Amniotic epithelial cell (primary cell): Measurements from ENCODE around the gene ARVCF.
"Not testable (repeated sequence)": the region's sequence is repeated elsewhere in the genome, so short reads cannot be mapped to it uniquely, and the experiment has no call there.

ENCODE experiments used
- DNase-seq: peaks from one replicate; pipeline ENCODE4 v3.0.0-alpha.2; 2010; ENCODE audit warnings: low read depth

ARVCF gene

DNA sequence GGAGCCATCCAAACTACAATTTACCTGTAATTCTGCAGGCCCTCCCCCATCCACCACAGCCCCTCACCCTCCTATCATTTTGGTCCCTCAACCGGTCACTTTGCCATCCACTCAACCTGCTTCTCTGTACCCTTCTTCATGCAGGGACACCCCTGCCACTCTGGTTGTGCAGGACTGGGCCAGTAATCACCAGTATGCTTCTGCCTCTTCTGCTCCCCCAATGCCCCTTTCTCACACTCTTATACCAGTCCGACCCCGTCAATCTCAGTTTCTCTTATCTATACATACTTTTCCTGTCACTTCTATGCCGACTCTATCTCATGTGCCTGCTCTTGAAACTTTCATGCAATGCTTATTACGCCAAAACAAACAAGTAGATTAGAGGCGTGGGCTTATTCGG, 80.1 kb downstream of the ARVCF start:
- DNase-seq: no peak

DNA sequence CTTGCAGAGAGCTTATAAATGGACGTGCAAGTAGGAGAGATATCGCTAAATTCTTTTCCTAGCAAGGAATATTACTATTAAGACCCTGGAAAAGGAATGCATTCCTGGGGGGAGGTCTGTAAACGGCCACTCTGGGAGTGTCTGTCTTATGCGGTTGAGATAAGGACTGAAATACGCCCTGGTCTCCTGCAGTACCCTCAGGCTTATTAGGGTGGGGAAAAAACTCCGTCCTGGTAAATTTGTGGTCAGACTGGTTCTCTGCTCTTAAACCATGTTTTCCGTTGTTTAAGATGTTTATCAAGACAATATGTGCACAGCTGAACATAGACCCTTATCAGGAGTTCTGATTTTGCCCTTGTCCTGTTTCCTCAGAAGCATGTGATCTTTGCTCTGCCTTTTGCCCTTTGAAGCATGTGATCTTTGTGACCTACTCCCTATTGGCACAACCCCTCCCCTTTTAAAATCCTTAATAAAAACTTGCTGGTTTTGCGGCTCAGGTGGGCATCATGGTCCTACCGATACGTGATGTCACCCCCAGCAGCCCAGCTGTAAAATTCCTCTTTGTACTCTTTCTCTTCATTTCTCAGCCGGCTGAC, 81.4 kb downstream of the ARVCF start:
- not testable (repeated sequence) for DNase-seq

DNA sequence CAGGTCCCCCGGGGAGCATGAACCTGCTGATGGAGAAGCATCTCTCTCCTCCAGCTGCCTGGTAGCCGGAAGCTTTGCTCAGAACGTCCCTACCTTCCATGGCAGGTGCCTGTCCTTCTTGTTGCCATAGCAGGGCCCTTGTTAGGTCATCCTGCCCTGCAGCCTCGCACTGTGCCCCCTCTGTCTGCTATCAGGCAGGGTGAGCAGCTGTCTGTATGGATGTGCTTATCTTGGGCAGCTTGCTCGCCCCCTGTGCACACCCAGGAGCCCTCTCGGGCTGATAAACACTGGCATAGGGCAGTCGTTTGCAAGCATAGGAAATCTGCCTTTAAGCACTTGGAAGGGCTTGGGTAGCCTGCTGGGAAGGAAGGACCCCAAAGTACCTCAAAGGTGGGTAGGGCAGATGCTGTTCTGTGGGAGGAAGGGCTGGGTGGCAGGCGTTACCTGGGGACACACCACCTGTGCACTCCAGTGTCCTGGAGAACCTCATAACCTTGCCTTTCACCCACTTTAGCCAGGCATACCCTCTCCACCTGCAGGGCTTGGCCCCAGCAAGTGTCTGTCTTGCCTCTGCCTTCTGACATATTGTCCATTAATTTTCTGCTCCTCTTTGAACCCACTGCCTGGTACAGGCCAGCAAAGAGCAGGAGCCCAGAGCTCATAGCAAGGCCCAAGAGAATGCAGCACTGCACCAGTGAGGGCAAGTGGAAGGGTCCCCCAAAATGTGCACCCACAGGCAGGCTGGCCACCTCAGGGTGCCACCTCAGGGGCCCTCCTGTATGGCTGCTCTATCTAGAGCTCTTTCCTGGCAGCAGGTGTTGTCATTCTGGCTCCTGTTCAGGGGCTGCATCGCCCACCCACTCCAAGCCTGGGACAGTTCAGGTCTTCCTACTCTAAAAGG, 83.0 kb downstream of the ARVCF start:
- no peak for DNase-seq

DNA sequence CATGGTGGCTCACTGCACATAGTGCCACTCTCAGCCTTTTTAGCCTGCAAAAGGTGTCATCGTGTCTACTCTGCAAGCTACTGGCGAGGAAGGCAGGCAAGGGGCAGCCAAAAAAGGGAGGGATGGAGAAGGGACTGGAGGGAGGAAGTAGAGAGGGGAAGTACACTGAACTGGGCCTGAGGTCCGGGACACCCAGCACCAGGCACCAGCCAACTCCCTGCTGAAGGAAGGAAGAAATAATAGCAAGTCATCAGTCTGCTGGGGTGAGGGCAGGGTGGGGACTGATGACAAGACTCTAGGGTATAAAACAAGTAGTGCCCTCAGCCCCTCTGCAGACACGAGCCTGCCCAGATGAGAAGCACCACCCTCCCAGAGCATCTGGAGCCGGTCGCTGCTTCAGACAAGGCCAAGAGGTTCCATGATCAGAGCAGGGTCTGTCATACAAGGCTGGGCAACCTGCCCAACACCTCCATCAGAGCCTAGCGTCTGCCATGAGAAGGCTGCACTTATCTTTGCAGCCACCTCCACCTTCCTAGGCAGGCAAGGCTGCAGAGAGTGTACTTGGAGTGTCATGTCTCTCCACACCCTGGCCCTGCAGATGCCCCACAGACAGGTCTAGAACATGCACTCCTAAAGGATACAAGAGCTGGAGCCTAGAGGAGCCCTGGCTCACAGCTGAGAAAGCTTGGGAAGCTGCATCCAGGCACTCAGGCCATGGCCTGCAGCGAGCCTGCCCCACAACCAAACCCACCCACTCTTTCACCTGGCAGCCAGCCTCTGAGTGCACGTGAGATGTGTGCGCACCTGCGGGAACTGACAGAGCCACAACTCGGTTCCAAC, 84.0 kb downstream of the ARVCF start:
- no peak for DNase-seq

DNA sequence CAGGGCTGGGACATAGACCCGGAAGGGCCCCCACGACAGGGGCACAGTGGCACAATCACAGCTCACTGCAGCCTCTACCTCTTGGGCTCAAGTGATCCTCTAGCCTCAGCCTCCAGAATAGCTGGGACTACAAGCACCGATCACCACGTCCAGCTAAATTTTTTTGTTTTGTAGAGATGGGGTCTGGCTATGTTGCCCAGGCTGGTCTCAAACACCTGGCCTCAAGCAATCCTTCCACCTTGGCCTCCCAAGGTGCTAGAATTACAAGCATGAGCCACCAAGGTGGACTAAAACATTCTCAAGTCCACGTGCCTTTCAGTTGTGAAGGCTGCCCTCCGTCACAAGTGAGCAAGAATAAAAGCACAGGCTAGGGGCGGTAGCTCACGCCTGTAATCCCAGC, 85.1 kb downstream of the ARVCF start:
- DNase-seq: no peak

DNA sequence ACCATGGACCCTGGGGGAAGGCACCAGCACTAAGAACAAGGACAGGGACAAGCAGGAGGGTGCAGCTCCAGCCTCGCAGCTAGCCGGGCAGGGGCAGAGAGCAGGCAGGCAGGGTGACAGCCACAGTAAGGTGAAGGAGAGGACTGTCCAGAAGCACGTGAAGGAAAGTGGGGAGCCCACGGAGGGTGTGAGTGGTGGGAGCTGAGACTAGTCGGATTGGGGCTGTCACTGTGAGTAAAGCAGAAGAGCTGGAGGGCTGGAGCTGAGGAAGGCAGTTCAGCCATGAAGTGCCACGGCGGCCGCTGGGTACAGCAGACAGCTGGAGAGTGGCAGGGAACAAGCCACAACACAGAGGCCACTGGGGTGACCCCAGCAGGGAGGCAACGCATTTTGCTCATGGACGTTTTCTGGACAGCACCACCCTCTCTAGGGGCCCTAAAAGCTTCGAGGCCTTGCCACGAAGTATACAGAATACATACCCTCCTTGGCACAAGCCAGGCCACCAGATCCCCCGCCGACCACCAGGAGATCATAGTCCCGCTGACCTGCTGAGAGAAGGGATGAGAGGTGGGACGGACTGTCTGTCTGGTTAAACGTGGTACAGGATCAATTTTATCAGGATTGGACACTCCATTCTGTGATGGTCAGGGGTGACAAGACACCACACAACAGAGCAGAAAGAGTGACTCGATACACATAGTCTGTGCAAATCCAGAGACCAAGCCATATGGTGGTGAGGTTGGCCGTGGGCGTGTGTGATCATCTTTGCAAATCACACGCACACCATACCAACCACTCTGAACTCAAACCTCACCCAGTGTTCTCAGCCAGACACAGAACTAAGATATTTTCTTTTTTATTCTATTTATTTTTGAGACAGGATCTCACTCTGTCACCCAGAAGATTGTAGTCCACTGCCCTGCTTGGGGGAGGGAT, 85.8 kb downstream of the ARVCF start:
- DNase-seq: no peak

DNA sequence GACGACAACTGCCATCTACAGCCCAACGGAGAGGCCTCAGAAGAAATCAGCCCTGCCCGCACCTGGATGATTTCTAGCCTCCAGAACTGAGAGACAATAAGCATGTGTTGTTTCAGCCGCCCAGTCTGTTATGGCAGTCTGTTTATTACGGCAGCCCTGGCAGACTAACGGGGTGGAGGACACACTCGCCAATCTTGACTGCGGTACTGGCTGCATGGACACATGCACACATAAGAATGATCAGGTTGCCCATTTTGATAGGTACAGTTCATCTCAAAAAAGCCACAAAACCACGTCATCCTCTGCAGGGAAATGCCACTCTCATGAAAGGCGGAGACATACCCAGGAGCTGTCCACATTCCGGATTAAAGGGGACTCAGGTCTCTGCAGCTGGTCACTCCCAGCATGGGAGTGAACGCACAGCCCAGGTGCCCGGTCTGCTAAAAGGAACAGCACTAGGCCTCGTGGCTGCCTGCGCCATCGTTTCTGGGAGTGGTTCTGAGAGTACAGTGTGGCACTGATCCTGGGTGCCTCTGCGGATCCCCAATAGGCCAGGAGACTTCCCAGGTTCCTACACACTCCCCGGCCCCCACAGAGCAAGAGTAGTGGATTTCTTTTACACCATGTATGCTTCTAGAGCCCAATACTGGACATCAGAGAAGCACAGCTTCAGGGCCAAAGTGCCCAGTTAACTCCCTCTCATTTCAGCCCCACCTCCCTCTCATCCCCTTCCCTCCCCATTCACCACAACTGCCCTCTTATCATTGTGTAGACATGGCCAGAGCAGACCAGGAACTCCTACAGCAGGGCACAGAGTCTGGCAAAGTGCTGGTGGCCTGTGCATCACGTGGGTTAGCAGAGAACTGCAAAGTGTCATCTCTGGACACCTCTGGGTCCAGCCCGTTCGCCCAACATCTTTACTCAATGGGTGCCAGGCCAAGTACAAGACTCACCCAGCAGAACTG, 86.8 kb downstream of the ARVCF start:
- no peak for DNase-seq

DNA sequence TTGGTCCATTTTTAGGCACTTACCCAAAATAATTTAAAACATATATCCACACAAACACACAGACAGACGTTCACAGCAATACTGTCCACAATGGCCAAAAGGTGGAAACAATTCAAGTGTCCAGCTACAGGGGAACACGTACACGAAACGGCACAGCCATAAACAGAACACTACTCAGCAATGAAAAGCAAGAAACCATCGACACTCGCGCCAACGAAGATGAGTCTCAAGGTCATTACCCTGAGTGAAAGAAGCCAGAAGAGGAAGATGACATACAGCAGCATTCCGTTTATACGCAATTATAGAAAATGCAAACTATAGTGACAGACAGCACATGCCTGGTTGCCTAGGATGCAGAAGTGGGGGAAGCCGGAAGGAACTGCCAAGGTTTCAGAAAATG, 88.4 kb downstream of the ARVCF start:
- no peak for DNase-seq

DNA sequence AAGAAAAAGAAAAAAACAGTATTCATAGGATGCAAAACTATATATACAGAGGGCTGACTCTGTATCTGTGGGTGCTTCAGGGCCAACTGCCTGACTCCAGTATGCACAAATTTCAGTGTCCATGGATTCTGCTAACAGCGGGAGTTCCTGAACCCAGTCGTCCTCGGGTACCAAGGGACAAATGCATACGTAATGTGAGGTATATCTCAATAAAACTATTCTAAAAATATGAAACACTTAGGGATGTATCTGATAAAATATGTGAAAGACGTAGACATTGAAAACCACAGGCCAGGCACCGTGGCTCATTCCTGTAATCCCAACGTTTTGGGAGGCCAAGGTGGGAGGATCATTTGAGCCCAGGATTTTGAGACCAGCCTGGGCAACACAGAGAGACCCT, 88.9 kb downstream of the ARVCF start:
- DNase-seq: no peak

DNA sequence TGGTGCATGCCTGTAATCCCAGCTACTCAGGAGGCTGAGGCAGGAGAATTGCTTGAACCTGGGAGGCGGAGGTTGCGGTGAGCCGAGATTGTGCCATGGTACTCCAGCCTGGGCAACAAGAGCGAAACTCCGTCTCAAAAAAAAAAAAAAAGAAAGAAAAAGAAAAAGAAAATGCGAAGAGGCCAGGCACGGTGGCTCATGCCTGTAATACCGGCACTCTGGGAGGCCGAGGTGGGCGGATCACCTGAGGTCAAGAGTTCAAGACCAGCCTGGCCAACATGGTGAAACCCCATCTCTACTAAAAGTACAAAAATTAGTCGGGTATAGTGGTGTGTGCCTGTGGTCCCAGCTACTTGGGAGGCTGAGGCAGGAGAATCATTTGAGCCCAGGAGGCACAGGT, 90.6 kb downstream of the ARVCF start:
- not testable (repeated sequence) for DNase-seq

DNA sequence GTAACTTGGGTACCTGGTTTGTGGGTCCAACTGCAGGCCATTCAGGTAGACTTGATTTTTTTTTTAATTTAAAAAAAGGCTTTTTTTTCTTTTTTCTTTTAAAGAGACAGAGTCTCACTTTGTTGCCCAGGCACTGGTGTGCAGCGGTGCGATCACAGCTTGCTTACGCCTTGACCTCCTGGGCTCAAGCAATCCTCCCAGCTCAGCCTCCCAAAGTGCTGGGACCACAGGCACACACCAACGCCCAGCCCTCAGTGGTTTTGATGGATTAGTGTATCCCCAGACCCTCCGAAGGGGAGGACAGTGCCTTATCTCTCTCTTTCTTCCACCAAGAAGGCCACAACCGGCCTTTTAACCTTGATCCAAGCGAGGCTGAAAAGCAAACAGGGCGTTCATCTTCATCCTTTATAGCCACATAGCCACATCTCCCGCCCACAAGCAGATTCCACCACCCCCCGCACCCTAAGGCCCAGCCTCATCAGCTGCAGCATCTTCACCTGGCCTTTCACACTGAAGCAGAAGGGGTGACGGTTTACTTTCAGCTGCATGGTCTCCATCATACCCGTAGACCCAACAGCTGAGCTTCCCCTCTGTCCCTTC, 92.6 kb downstream of the ARVCF start:
- DNase-seq: no peak

DNA sequence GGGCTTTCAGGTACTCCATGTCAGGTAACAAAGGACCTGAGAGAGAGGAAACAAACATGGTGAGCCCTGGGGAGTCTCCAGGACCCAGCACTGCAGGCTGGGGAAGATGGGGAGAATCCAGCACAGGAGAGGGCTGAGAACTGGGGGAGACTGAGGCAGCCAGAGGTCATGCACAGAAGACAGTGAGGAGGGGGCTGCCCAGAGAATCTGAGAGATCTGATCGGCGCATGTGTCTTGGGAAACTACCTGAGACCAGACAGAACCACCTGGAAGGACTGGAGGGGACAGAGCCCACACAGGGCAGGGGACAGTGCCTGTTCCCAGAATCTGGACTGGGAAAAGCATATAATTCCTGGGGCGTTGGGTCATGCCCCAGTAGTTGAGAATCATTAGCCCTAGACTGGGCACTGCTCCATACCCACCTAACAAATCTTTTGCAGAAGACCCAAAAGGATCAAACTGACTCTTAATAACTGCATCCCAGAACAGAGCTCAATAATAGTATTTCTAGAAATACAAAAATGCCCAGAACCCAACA, 95.0 kb downstream of the ARVCF start:
- DNase-seq: no peak
